ENCODE data around the gene DPYD.

DPYD gene

GRCh38 chr1:97538113-97538512 lies 382.7 kb downstream of the DPYD start:
- TF ChIP-seq CTCF (conservative IDR thresholded peaks at IDR 0.05; ENCODE audit: low read length) (no peak), EZH2phosphoT487 (IDR thresholded peaks at IDR 0.05; ENCODE audit: borderline replicate concordance) (no peak)
- Histone ChIP-seq H4K20me1 (ENCODE audit: insufficient read depth, low read length, poor library complexity, severe bottlenecking) (no peaks in the 10 kb centered on the region), H3K36me3 (ENCODE audit: insufficient read depth, low read length) (no peaks in the 10 kb centered on the region), H3K4me3 (ENCODE audit: low read length, poor library complexity, severe bottlenecking) (no peak overlapping the region), H3K9ac (ENCODE audit: low read depth, low read length, poor library complexity, severe bottlenecking) (no peak overlapping the region), H2AFZ (ENCODE audit: low read length) (no peak overlapping the region), H3K4me2 (ENCODE audit: low read depth, low read length, poor library complexity, severe bottlenecking) (no peak overlapping the region), H3K79me2 (ENCODE audit: insufficient read depth, low read length) (no peaks in the 10 kb centered on the region), H3F3A (ENCODE audit: low read depth) (no peaks in the 10 kb centered on the region), H3K9me2 (replicated peaks; ENCODE audit: low read depth, low read length) (no peaks in the 10 kb centered on the region), H3K4me1 (ENCODE audit: insufficient read depth, low read length, poor library complexity, severe bottlenecking) (no peaks in the 10 kb centered on the region), H3K9me3 (ENCODE audit: insufficient read depth, low read depth, low read length) (no peaks in the 10 kb centered on the region), H3K27me3 (ENCODE audit: insufficient read depth, low read length, poor library complexity, severe bottlenecking) (no peaks in the 10 kb centered on the region)

GRCh38 chr1:97533358-97533757 lies 387.5 kb downstream of the DPYD start:
- Histone ChIP-seq H3K36me3 (ENCODE audit: insufficient read depth, low read length) (no peaks in the 10 kb centered on the region), H3K9ac (ENCODE audit: low read depth, low read length, poor library complexity, severe bottlenecking) (no peak overlapping the region), H3K4me1 (ENCODE audit: insufficient read depth, low read length, poor library complexity, severe bottlenecking) (peaks cover 5% of the 10 kb centered on the region), H4K20me1 (ENCODE audit: insufficient read depth, low read length, poor library complexity, severe bottlenecking) (no peaks in the 10 kb centered on the region), H3K4me2 (ENCODE audit: low read depth, low read length, poor library complexity, severe bottlenecking) (no peak overlapping the region), H3K9me2 (replicated peaks; ENCODE audit: low read depth, low read length) (no peaks in the 10 kb centered on the region), H3K27me3 (ENCODE audit: insufficient read depth, low read length, poor library complexity, severe bottlenecking) (no peaks in the 10 kb centered on the region), H3F3A (ENCODE audit: low read depth) (no peaks in the 10 kb centered on the region), H2AFZ (ENCODE audit: low read length) (no peak overlapping the region), H3K9me3 (ENCODE audit: insufficient read depth, low read depth, low read length) (no peaks in the 10 kb centered on the region), H3K4me3 (ENCODE audit: low read length, poor library complexity, severe bottlenecking) (no peak overlapping the region), H3K79me2 (ENCODE audit: insufficient read depth, low read length) (no peaks in the 10 kb centered on the region)
- no peak for TF ChIP-seq EZH2phosphoT487 (IDR thresholded peaks at IDR 0.05; ENCODE audit: borderline replicate concordance)
- TF ChIP-seq CTCF (conservative IDR thresholded peaks at IDR 0.05; ENCODE audit: low read length): no peak

GRCh38 chr1:97529600-97529999 lies 391.2 kb downstream of the DPYD start:
- Histone ChIP-seq H3K79me2 (ENCODE audit: insufficient read depth, low read length) (no peaks in the 10 kb centered on the region), H3K4me1 (ENCODE audit: insufficient read depth, low read length, poor library complexity, severe bottlenecking) (peaks cover 5% of the 10 kb centered on the region), H3K4me2 (ENCODE audit: low read depth, low read length, poor library complexity, severe bottlenecking) (no peak overlapping the region), H3K9ac (ENCODE audit: low read depth, low read length, poor library complexity, severe bottlenecking) (no peak overlapping the region), H3F3A (ENCODE audit: low read depth) (no peaks in the 10 kb centered on the region), H2AFZ (ENCODE audit: low read length) (no peak overlapping the region), H3K9me3 (ENCODE audit: insufficient read depth, low read depth, low read length) (no peaks in the 10 kb centered on the region), H3K36me3 (ENCODE audit: insufficient read depth, low read length) (no peaks in the 10 kb centered on the region), H3K4me3 (ENCODE audit: low read length, poor library complexity, severe bottlenecking) (no peak overlapping the region), H3K9me2 (replicated peaks; ENCODE audit: low read depth, low read length) (no peaks in the 10 kb centered on the region), H3K27me3 (ENCODE audit: insufficient read depth, low read length, poor library complexity, severe bottlenecking) (no peaks in the 10 kb centered on the region), H4K20me1 (ENCODE audit: insufficient read depth, low read length, poor library complexity, severe bottlenecking) (no peaks in the 10 kb centered on the region)
- TF ChIP-seq EZH2phosphoT487 (IDR thresholded peaks at IDR 0.05; ENCODE audit: borderline replicate concordance) (no peak), CTCF (conservative IDR thresholded peaks at IDR 0.05; ENCODE audit: low read length) (no peak)

Data from Loucy (cell line).